Adrenal gland (tissue), 5 donors: ENCODE measurements around the gene DLGAP5.

ENCODE experiments used
- CTCF ChIP-seq, 6 experiments: fragments of 450-650 bp in 4 of 6; fragments of 200-600 bp in 2 of 6; sonication (generic) in 1 of 6; IDR thresholded peaks; 1 replicate in 5 of 6; 2 replicates in 1 of 6; pipeline versions ENCODE4 v1.5.1 to v1.8.0; 2016 to 2021; ENCODE audit warnings: antibody characterized with exemption in 6 of 6, mild to moderate bottlenecking in 2 of 6, moderate library complexity in 1 of 6
- POLR2A ChIP-seq, 2 donors: fragments of 450-650 bp; IDR thresholded peaks; one replicate each; pipeline ENCODE4 v1.6.1; 2017; ENCODE audit warnings: antibody characterized with exemption in 2 of 2, mild to moderate bottlenecking in 2 of 2, moderate library complexity in 1 of 2
- donor health status: DM: no; HTN: no; CAD: no.

DNA sequence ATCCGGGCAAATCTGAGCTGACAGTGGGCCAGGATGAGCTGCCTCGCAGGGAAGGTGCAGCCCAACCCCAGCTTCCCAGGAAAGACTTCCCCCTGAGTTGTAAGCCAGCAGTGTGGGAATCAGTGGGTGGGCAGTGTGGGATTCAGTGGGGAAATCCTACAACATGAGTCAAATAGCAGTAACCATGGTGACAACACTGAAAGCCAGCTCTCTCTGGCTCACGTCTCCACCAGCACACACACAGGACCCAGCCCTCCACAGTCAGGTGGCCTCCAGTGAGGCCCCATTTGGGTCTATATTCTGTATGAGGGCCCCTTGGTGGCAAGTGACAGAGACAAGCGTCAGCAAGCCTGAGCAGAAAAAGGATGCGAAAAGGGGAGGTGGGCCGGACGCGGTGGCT, 68.3 kb downstream of the DLGAP5 start:
- TF ChIP-seq CTCF (IDR thresholded peaks at IDR 0.05) (no peak), POLR2A (IDR thresholded peaks at IDR 0.05) (no peak)
